Tongue (tissue), 1 donor: Measurements from ENCODE around the gene IRAK4. TPM values are rescaled to one million over a fixed set of nuclear protein-coding genes. Genes with fewer than 3 reads are reported as not detected.

Experiments
- total RNA-seq: library from RNA; depleted of rRNA; stranded (reverse); fragments of >200 nt; gene quantifications from one replicate; pipeline ENCODE4 v1.2.3, GENCODE V29; 2014

The IRAK4 gene
- total RNA-seq, 1 donor from 2014 or later: 19.7 TPM

Other genes starting within 250 kb of the IRAK4 start
- 0.21 TPM for gene ADAMTS20, start 206.7 kb upstream of the IRAK4 start, total RNA-seq
- 25.8 TPM for gene PUS7L, start 161 bp upstream of the IRAK4 start, total RNA-seq
- gene TWF1, start 47.4 kb downstream of the IRAK4 start, total RNA-seq: 51.0 TPM
- gene TMEM117, start 77.1 kb downstream of the IRAK4 start, total RNA-seq: 19.6 TPM